ENCODE measurements around the gene CCDC85C. TPM values are rescaled to one million over a fixed set of nuclear protein-coding genes. Genes with fewer than 3 reads are reported as not detected.

Gene CCDC85C
- total and polyA plus RNA-seq, 3 donors from 2014 or later = 25.6 to 28.3 (median 26.4) TPM

DNA sequence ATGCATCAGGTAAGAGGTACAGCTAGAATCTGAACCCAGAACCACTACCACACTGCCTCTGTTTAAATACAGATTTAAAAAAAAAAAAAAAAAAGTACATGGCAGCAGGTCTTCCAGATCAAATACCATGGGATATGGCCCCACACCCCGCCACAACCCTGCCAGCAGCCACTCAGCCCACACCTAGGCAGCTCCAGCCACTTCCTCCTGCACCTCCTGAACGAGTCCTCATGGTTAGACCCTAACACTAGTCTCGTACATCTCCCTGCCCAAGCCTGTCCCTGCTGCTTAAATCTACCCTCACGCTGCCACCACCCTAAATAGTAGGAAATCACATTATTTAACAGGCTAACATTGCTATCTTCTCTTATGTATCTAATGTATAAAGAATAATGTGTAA, 135.9 kb downstream of the CCDC85C start:
- Histone ChIP-seq H3K9me3 (no peaks in the 10 kb centered on the region), H3K4me3 (no peak overlapping the region), H3K4me1 (no peaks in the 10 kb centered on the region), H3K27ac (no peak overlapping the region), H3K27me3 (no peaks in the 10 kb centered on the region), H3K36me3 (ENCODE audit: low read depth, missing control alignments) (no peaks in the 10 kb centered on the region)
- TF ChIP-seq, protein P1, sequence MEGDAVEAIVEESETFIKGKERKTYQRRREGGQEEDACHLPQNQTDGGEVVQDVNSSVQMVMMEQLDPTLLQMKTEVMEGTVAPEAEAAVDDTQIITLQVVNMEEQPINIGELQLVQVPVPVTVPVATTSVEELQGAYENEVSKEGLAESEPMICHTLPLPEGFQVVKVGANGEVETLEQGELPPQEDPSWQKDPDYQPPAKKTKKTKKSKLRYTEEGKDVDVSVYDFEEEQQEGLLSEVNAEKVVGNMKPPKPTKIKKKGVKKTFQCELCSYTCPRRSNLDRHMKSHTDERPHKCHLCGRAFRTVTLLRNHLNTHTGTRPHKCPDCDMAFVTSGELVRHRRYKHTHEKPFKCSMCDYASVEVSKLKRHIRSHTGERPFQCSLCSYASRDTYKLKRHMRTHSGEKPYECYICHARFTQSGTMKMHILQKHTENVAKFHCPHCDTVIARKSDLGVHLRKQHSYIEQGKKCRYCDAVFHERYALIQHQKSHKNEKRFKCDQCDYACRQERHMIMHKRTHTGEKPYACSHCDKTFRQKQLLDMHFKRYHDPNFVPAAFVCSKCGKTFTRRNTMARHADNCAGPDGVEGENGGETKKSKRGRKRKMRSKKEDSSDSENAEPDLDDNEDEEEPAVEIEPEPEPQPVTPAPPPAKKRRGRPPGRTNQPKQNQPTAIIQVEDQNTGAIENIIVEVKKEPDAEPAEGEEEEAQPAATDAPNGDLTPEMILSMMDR (IDR thresholded peaks at IDR 0.05) = no peak
- TF ChIP-seq POLR2A (IDR thresholded peaks at IDR 0.05) = no peak
- 85 to 86% methylated on average over 4 of the region's 4 CpGs for WGBS, 2 donors
- intact Hi-C loops (cut with DNase I; ENCODE audit: low total_unique reads) = no loop called here
- no peak for DNase-seq

DNA sequence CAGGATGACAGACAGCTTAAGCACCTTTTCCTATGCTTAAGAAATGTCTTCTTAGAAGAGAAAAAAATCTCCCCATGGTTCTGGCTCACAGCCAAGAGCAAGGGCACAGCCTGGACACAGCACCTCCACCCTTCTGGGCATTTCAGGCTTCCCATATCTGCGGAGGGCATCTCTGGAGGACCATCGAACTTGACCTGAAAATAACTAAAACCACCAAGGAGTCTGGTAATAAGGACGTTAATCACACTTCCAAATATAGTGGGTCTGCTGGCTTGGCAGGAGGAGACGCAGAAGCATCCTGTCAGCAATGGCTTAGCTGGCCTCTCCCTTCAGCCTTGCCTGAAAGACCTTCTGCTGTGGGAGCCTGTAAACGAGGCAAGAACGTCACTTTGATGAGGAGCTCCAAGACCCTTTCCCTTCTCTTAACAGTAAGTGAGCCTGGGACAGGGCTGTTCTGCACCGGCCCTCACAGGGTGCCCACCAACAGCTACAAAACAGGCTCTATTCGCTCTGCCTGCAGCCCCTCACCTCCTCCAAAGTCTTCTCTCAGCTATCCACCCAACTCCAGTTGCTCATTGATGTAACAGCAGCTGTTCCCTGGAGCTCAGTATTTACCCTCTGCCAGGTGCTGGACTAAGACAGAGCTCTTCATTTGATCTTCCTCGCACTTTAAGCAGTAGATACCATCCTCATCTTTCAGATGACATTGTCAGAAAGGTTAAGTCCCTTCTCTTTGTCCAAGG, 136.5 kb downstream of the CCDC85C start:
- Histone ChIP-seq H3K4me3 (no peak overlapping the region), H3K27ac (no peak overlapping the region), H3K9me3 (no peaks in the 10 kb centered on the region), H3K4me1 (no peaks in the 10 kb centered on the region), H3K27me3 (no peaks in the 10 kb centered on the region), H3K36me3 (ENCODE audit: low read depth, missing control alignments) (no peaks in the 10 kb centered on the region)
- no peak for DNase-seq
- intact Hi-C loops (cut with DNase I; ENCODE audit: low total_unique reads) = no loop called here
- 58 to 67% methylated on average over 9 of the region's 9 CpGs for WGBS, 2 donors
- TF ChIP-seq POLR2A (IDR thresholded peaks at IDR 0.05) = no peak
- TF ChIP-seq, protein P1 (IDR thresholded peaks at IDR 0.05) = no peak

DNA sequence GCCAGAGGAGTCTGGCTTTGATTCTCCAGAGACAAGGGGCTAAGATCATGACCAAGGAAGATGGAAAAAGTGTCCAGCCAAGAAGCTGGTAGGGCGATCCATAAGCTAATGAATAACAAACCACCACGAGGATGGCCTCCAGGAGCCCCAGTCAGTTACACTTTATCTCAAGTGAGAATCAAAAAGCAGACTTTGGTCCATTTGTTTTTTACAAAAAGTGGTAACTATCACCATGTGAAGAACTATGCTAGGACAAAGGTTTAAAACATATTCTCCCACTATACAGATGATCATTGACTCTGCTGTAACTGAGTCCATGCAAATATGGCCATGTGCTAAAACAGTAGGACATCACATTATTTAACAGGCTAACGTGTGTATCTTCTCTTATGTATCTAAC, 137.2 kb downstream of the CCDC85C start:
- H3K4me1 ChIP-seq = no peaks in the 10 kb centered on the region
- 82 to 85% methylated on average over 3 of the region's 3 CpGs for WGBS, 2 donors
- no peak for DNase-seq
- H3K27me3 ChIP-seq = no peaks in the 10 kb centered on the region
- no peaks in the 10 kb centered on the region for H3K9me3 ChIP-seq
- intact Hi-C loops (cut with DNase I; ENCODE audit: low total_unique reads) = no loop called here
- no peaks in the 10 kb centered on the region for H3K36me3 ChIP-seq (ENCODE audit: low read depth, missing control alignments)
- TF ChIP-seq, protein P1 (IDR thresholded peaks at IDR 0.05) = no peak
- TF ChIP-seq POLR2A (IDR thresholded peaks at IDR 0.05) = no peak
- H3K4me3 ChIP-seq = no peak overlapping the region
- H3K27ac ChIP-seq = no peak overlapping the region

DNA sequence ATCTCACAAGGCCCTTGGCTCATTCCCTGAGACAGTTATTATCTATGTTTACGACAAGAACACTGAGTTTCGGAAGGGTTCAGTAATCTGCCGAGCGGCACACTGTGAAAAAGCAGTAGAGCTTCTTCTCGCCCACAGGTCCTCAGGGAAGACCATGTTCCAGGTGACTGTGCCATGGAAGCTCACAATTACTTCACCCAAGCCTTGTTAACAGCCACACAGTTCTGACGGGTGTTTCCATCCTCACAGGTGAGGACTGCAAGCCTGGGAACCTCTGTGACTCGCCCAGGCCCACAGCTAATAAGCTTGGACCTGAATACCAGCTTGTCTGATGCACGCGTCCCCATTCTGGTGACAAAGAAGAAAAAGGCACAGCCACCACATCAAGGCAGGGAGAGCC, 138.7 kb downstream of the CCDC85C start:
- Histone ChIP-seq H3K27me3 (no peaks in the 10 kb centered on the region), H3K36me3 (ENCODE audit: low read depth, missing control alignments) (no peaks in the 10 kb centered on the region), H3K4me3 (no peak overlapping the region), H3K4me1 (no peaks in the 10 kb centered on the region), H3K27ac (no peak overlapping the region), H3K9me3 (no peaks in the 10 kb centered on the region)
- intact Hi-C loops (cut with DNase I; ENCODE audit: low total_unique reads) = no loop called here
- no peak for DNase-seq
- 73 to 82% methylated on average over 9 of the region's 9 CpGs for WGBS, 2 donors
- TF ChIP-seq POLR2A (IDR thresholded peaks at IDR 0.05) = no peak
- TF ChIP-seq, protein P1 (IDR thresholded peaks at IDR 0.05) = no peak

DNA sequence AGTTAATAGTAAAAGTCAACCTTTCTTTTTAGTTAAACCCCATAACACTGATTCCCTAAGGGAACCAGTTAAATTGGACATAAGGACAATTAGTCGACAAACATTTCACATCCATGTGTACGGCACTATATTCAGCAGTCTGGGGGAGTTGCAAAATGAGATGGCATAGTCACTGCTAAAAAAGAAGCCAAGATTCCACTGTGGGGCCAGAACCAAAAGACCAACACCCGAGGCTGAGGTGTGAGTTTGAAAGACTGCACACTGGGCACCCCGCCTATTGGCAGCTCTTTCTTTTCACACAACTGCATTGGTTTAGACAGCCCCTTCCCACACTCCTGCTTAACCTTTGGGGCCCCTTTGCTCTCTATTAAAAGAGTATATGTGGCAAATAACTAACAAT, 140.0 kb downstream of the CCDC85C start:
- H3K27me3 ChIP-seq = no peaks in the 10 kb centered on the region
- intact Hi-C loops (cut with DNase I; ENCODE audit: low total_unique reads) = no loop called here
- DNase-seq = no peak
- TF ChIP-seq, protein P1 (IDR thresholded peaks at IDR 0.05) = no peak
- no peak for TF ChIP-seq POLR2A (IDR thresholded peaks at IDR 0.05)
- no peak overlapping the region for H3K4me3 ChIP-seq
- no peak overlapping the region for H3K27ac ChIP-seq
- H3K9me3 ChIP-seq = no peaks in the 10 kb centered on the region
- 87 to 91% methylated on average over 4 of the region's 4 CpGs for WGBS, 2 donors
- no peaks in the 10 kb centered on the region for H3K4me1 ChIP-seq
- H3K36me3 ChIP-seq (ENCODE audit: low read depth, missing control alignments) = no peaks in the 10 kb centered on the region

All from testis (tissue), 3 donors.